GM18520 (cell line): Measurements from ENCODE around the gene FBXO8.
"Not testable (repeated sequence)": the region's sequence is repeated elsewhere in the genome, so short reads cannot be mapped to it uniquely, and the experiment has no call there.

Experiments
- ATAC-seq: cut with Tn5 transposase; IDR thresholded peaks from one replicate; pipeline ENCODE4 v1.9.1; 2021; ENCODE audit not compliant: unreplicated experiment

Gene FBXO8

GRCh38 chr4:174284487-174284886, 1.0 kb upstream of the FBXO8 start:
- no peak for ATAC-seq

- ATAC-seq, result peak; percentile 100
Observed at GRCh38 chr4:174282836-174283506, 496 bp downstream of the FBXO8 start.

- no peak for ATAC-seq
Observed at GRCh38 chr4:174281901-174282300, 1.6 kb downstream of the FBXO8 start.

- no peak for ATAC-seq
Observed at GRCh38 chr4:174281182-174281737, 2.2 kb downstream of the FBXO8 start.

GRCh38 chr4:174279433-174280155, 3.9 kb downstream of the FBXO8 start:
- ATAC-seq, result no peak

GRCh38 chr4:174278467-174278866, 5.0 kb downstream of the FBXO8 start:
- ATAC-seq, result no peak

GRCh38 chr4:174277433-174277832, 6.0 kb downstream of the FBXO8 start:
- no peak for ATAC-seq

GRCh38 chr4:174275101-174275500, 8.4 kb downstream of the FBXO8 start:
- ATAC-seq, result no peak

- no peak for ATAC-seq
Observed at GRCh38 chr4:174274436-174274835, 9.0 kb downstream of the FBXO8 start.

GRCh38 chr4:174273930-174274329, 9.5 kb downstream of the FBXO8 start:
- ATAC-seq, result no peak

GRCh38 chr4:174266416-174266815, 17.1 kb downstream of the FBXO8 start:
- no peak for ATAC-seq

GRCh38 chr4:174265916-174266315, 17.6 kb downstream of the FBXO8 start:
- ATAC-seq, result no peak

GRCh38 chr4:174263445-174263736, 20.1 kb downstream of the FBXO8 start:
- ATAC-seq, result no peak

GRCh38 chr4:174262624-174263444, 20.6 kb downstream of the FBXO8 start:
- no peak for ATAC-seq

- ATAC-seq, result not testable (repeated sequence)
Observed at GRCh38 chr4:174261432-174261831, 22.0 kb downstream of the FBXO8 start.

- no peak for ATAC-seq
Observed at GRCh38 chr4:174260099-174260498, 23.4 kb downstream of the FBXO8 start.

GRCh38 chr4:174259580-174259979, 23.9 kb downstream of the FBXO8 start:
- no peak for ATAC-seq

GRCh38 chr4:174256277-174256713, 27.2 kb downstream of the FBXO8 start:
- no peak for ATAC-seq

- ATAC-seq, result no peak
Observed at GRCh38 chr4:174255786-174256185, 27.7 kb downstream of the FBXO8 start.

GRCh38 chr4:174255374-174255773, 28.1 kb downstream of the FBXO8 start:
- ATAC-seq, result no peak

GRCh38 chr4:174254613-174255012, 28.9 kb downstream of the FBXO8 start:
- no peak for ATAC-seq

- ATAC-seq, result no peak
Observed at GRCh38 chr4:174252412-174252811, 31.1 kb downstream of the FBXO8 start.
